ENCODE results near the gene TRIM37.
"Not testable (repeated sequence)": the region's sequence is repeated elsewhere in the genome, so short reads cannot be mapped to it uniquely, and the experiment has no call there.

Gene TRIM37

GRCh38 chr17:58974354-58974753 is 132.3 kb downstream of the TRIM37 start:
- no peak overlapping the region for H3K4me3 ChIP-seq (ENCODE audit: extremely low read depth, insufficient read depth, low read length, poor library complexity, severe bottlenecking)
- H3K36me3 ChIP-seq (ENCODE audit: control insufficient read depth, insufficient read depth, low read length) = no peaks in the 10 kb centered on the region
- no peak overlapping the region for H3K27ac ChIP-seq (ENCODE audit: low read depth, low read length, severe bottlenecking)
- H3K9me3 ChIP-seq (ENCODE audit: control insufficient read depth, low read length) = no peaks in the 10 kb centered on the region
- H3K4me1 ChIP-seq (ENCODE audit: control insufficient read depth, insufficient read depth, low read length, poor library complexity, severe bottlenecking) = no peaks in the 10 kb centered on the region
- WGBS, 2 experiments (ENCODE audit: insufficient coverage in 2 of 2) = 96 to 100% methylated on average over 2 of the region's 2 CpGs

GRCh38 chr17:58970609-58971450 is 135.8 kb downstream of the TRIM37 start:
- no peak overlapping the region for H3K27ac ChIP-seq (ENCODE audit: low read depth, low read length, severe bottlenecking)

GRCh38 chr17:58969612-58970011 is 137.1 kb downstream of the TRIM37 start:
- H3K27ac ChIP-seq (ENCODE audit: low read depth, low read length, severe bottlenecking) = no peak overlapping the region
- 94 to 97% methylated on average over 4 of the region's 4 CpGs for WGBS, 2 experiments (ENCODE audit: insufficient coverage in 2 of 2)
- H3K36me3 ChIP-seq (ENCODE audit: control insufficient read depth, insufficient read depth, low read length) = no peaks in the 10 kb centered on the region
- no peaks in the 10 kb centered on the region for H3K9me3 ChIP-seq (ENCODE audit: control insufficient read depth, low read length)
- H3K4me3 ChIP-seq (ENCODE audit: extremely low read depth, insufficient read depth, low read length, poor library complexity, severe bottlenecking) = no peak overlapping the region
- no peaks in the 10 kb centered on the region for H3K4me1 ChIP-seq (ENCODE audit: control insufficient read depth, insufficient read depth, low read length, poor library complexity, severe bottlenecking)

More at GRCh38 chr17:58970609-58971450, 135.8 kb downstream of the TRIM37 start:
- Histone ChIP-seq H3K9me3 (ENCODE audit: control insufficient read depth, low read length) (no peaks in the 10 kb centered on the region), H3K4me1 (ENCODE audit: control insufficient read depth, insufficient read depth, low read length, poor library complexity, severe bottlenecking) (no peaks in the 10 kb centered on the region), H3K4me3 (ENCODE audit: extremely low read depth, insufficient read depth, low read length, poor library complexity, severe bottlenecking) (no peak overlapping the region), H3K36me3 (ENCODE audit: control insufficient read depth, insufficient read depth, low read length) (no peaks in the 10 kb centered on the region)
- 64 to 75% methylated on average over 2 to 5 of the region's 7 CpGs for WGBS, 2 experiments (ENCODE audit: insufficient coverage in 2 of 2)

- no peaks in the 10 kb centered on the region for H3K4me1 ChIP-seq (ENCODE audit: control insufficient read depth, insufficient read depth, low read length, poor library complexity, severe bottlenecking)
- no peak overlapping the region for H3K27ac ChIP-seq (ENCODE audit: low read depth, low read length, severe bottlenecking)
- WGBS, 2 experiments (ENCODE audit: insufficient coverage in 2 of 2) = 40 to 80% methylated on average over 1 of the region's 1 CpG
- no peaks in the 10 kb centered on the region for H3K36me3 ChIP-seq (ENCODE audit: control insufficient read depth, insufficient read depth, low read length)
- no peak overlapping the region for H3K4me3 ChIP-seq (ENCODE audit: extremely low read depth, insufficient read depth, low read length, poor library complexity, severe bottlenecking)
- H3K9me3 ChIP-seq (ENCODE audit: control insufficient read depth, low read length) = no peaks in the 10 kb centered on the region
Measured at GRCh38 chr17:58969156-58969555, 137.5 kb downstream of the TRIM37 start.

GRCh38 chr17:58968426-58969061 is 138.1 kb downstream of the TRIM37 start:
- Histone ChIP-seq H3K36me3 (ENCODE audit: control insufficient read depth, insufficient read depth, low read length) (no peaks in the 10 kb centered on the region), H3K4me3 (ENCODE audit: extremely low read depth, insufficient read depth, low read length, poor library complexity, severe bottlenecking) (no peak overlapping the region), H3K4me1 (ENCODE audit: control insufficient read depth, insufficient read depth, low read length, poor library complexity, severe bottlenecking) (no peaks in the 10 kb centered on the region), H3K27ac (ENCODE audit: low read depth, low read length, severe bottlenecking) (no peak overlapping the region), H3K9me3 (ENCODE audit: control insufficient read depth, low read length) (no peaks in the 10 kb centered on the region)
- WGBS, 2 experiments (ENCODE audit: insufficient coverage in 2 of 2) = 75 to 79% methylated on average over 3 to 4 of the region's 4 CpGs

GRCh38 chr17:58966208-58966607 is 140.5 kb downstream of the TRIM37 start:
- Histone ChIP-seq H3K36me3 (ENCODE audit: control insufficient read depth, insufficient read depth, low read length) (no peaks in the 10 kb centered on the region), H3K4me3 (ENCODE audit: extremely low read depth, insufficient read depth, low read length, poor library complexity, severe bottlenecking) (no peak overlapping the region), H3K9me3 (ENCODE audit: control insufficient read depth, low read length) (no peaks in the 10 kb centered on the region), H3K27ac (ENCODE audit: low read depth, low read length, severe bottlenecking) (no peak overlapping the region), H3K4me1 (ENCODE audit: control insufficient read depth, insufficient read depth, low read length, poor library complexity, severe bottlenecking) (no peaks in the 10 kb centered on the region)
- WGBS, 2 experiments (ENCODE audit: insufficient coverage in 2 of 2) = 100% methylated on average over 1 of the region's 3 CpGs; no CpG with 5 or more reads in 1 of the 2 experiments

GRCh38 chr17:58965221-58965620 is 141.5 kb downstream of the TRIM37 start:
- 93 to 100% methylated on average over 1 to 3 of the region's 3 CpGs for WGBS, 2 experiments (ENCODE audit: insufficient coverage in 2 of 2)
- no peaks in the 10 kb centered on the region for H3K4me1 ChIP-seq (ENCODE audit: control insufficient read depth, insufficient read depth, low read length, poor library complexity, severe bottlenecking)
- H3K27ac ChIP-seq (ENCODE audit: low read depth, low read length, severe bottlenecking) = no peak overlapping the region
- no peaks in the 10 kb centered on the region for H3K36me3 ChIP-seq (ENCODE audit: control insufficient read depth, insufficient read depth, low read length)
- H3K9me3 ChIP-seq (ENCODE audit: control insufficient read depth, low read length) = no peaks in the 10 kb centered on the region
- no peak overlapping the region for H3K4me3 ChIP-seq (ENCODE audit: extremely low read depth, insufficient read depth, low read length, poor library complexity, severe bottlenecking)

- Histone ChIP-seq H3K4me1 (ENCODE audit: control insufficient read depth, insufficient read depth, low read length, poor library complexity, severe bottlenecking) (peaks cover 5% of the 10 kb centered on the region), H3K9me3 (ENCODE audit: control insufficient read depth, low read length) (no peaks in the 10 kb centered on the region), H3K27ac (ENCODE audit: low read depth, low read length, severe bottlenecking) (no peak overlapping the region), H3K36me3 (ENCODE audit: control insufficient read depth, insufficient read depth, low read length) (no peaks in the 10 kb centered on the region), H3K4me3 (ENCODE audit: extremely low read depth, insufficient read depth, low read length, poor library complexity, severe bottlenecking) (no peak overlapping the region)
Measured at GRCh38 chr17:58960068-58960467, 146.6 kb downstream of the TRIM37 start.

GRCh38 chr17:58957725-58958073 is 149.0 kb downstream of the TRIM37 start:
- H3K4me1 ChIP-seq (ENCODE audit: control insufficient read depth, insufficient read depth, low read length, poor library complexity, severe bottlenecking); H3K36me3 ChIP-seq (ENCODE audit: control insufficient read depth, insufficient read depth, low read length); H3K27ac ChIP-seq (ENCODE audit: low read depth, low read length, severe bottlenecking); H3K9me3 ChIP-seq (ENCODE audit: control insufficient read depth, low read length); H3K4me3 ChIP-seq (ENCODE audit: extremely low read depth, insufficient read depth, low read length, poor library complexity, severe bottlenecking): not testable (repeated sequence)
- WGBS, 2 experiments (ENCODE audit: insufficient coverage in 2 of 2) = 80 to 90% methylated on average over 1 of the region's 1 CpG

GRCh38 chr17:58956997-58957724 is 149.5 kb downstream of the TRIM37 start:
- no peak overlapping the region for H3K4me3 ChIP-seq (ENCODE audit: extremely low read depth, insufficient read depth, low read length, poor library complexity, severe bottlenecking)
- no peak overlapping the region for H3K27ac ChIP-seq (ENCODE audit: low read depth, low read length, severe bottlenecking)
- peaks cover 5% of the 10 kb centered on the region for H3K4me1 ChIP-seq (ENCODE audit: control insufficient read depth, insufficient read depth, low read length, poor library complexity, severe bottlenecking)
- H3K36me3 ChIP-seq (ENCODE audit: control insufficient read depth, insufficient read depth, low read length) = no peaks in the 10 kb centered on the region
- H3K9me3 ChIP-seq (ENCODE audit: control insufficient read depth, low read length) = no peaks in the 10 kb centered on the region
- WGBS, 2 experiments (ENCODE audit: insufficient coverage in 2 of 2) = no CpG with 5 or more reads among the region's 2 CpGs

Measured in mesodermal cell (in vitro differentiated cells).